Suppressor macrophage treated with lipopolysaccharide for 1 hour (primary cell): ENCODE measurements around the gene GABPB2.

ENCODE experiments used
- DNase-seq, 3 donors: peaks; one replicate each; pipeline ENCODE4 v3.0.0-alpha.2; 2020 to 2022

GABPB2 gene

DNA sequence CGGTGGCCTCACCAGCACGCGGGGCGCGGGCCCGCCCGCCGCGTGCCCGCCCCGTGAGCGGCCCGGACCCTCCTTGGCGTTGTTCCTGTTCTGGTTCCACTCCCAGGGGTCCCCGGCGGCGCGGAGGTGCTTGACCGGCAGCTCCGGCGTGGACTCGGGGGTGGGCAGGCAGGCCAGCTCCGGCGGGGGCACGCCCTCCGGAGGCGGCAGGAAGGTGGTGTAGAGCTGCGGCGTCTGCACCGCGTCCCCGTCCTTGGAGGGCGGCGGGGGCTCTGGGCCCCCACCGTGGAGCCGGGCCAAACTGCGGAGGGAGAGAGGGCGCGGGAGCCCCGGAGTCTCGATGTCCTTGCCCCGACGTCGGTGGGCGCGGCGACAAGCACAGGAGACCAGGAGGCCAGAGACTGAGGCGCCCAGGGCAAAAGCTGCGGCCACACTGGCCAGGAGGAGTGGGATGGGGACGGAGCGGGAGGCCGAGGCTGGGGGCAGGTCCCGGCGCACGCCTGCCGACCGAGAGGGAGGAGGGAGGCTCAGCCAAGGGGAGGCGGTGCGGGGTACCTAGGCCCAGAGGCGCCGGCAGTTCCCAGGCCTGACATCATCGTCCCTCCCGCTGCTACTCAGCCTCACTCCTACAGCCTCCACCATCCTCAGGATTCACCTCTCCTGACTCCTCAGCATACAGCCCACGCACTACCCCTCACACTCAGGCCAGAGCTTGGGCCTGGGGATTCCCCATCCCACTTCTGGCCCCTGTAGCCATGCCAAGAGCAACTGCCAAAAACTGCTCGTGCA lies 62.7 kb downstream of the GABPB2 start:
- DNase-seq = peak in 2 of 3 donors; percentile 23 to 25

DNA sequence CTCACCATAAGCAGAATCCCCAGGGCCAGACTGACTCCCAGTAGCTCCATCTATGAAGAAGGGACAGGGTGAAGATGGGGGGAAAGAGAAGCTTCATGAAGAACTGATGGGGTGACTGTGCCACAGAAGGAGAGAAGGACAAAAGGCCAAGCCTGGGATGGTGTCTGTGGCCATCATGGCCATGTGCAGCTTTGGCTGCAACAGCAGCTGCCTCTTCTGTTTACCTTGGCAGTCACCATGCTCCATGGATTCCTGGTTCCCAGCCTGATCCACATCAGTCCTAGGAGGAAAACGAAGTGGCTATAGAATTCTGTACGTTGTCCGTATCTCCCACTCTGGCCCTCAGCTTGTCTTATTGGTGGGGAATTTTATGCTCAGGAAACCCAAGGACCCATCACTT lies 63.8 kb downstream of the GABPB2 start:
- no peak for DNase-seq

DNA sequence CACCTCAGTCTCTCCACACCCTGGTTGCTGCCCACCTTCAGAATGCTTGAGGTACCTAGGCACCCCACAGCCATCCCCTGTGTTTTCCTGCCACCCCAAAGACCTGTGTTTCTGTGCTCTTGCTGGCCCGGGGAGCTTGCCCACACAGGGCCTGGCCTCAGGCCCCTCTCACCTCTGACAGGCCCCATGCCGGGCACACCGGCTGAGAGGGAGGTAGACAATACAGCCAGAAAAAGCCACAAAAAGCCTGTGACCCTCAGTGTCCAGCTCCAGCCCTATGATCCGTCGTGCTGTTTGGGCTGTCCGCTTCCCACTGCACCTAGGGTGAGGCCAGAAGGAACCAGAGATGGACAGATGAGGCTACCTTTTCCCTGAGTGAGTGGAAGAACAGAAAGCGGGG lies 64.4 kb downstream of the GABPB2 start:
- no peak for DNase-seq

DNA sequence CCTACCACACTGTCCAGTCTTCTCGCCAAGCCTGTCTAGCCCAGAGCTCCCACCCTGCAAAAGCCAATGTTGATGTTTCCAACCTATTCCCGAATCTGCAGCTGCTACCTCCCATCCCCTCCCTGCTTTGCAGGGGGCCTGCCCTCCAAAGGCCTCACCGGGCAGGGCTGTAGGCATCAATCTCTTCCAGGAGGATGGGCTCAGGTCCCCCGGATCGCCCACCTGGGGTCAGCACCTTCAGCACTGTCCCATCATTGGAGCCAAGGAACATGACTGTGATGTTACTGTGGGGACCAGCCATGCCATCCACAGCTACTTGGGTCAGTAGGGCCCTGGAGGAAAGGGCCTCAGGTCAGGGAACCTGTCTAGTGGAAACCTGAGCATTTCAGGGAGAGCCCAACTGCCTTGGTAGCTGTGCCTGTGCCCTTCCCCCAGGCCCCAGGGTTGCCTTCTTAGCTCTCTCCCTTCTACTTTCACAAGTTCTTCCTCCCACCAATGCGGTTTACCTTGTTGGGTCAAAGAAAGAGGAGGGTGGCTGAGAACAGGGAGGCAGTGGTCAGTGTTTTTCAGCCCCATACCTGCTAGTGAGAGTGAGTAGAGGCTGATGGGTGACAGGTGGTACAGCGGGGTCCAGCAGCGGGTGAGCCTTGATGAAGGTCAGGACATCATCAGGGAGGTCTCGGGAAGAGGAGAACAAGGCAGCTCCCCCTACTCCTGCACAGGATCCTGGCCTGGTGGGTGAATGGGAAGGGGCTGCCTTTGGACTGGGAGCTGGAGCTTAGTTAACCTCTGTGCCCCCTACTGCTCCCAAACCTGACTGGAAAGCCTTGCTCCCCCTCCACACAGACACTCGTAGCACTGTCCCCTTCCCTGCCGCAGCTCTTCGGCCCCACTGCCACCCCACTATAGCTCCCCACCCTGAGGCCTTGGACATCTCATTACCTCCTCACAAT lies 65.1 kb downstream of the GABPB2 start:
- no peak for DNase-seq

DNA sequence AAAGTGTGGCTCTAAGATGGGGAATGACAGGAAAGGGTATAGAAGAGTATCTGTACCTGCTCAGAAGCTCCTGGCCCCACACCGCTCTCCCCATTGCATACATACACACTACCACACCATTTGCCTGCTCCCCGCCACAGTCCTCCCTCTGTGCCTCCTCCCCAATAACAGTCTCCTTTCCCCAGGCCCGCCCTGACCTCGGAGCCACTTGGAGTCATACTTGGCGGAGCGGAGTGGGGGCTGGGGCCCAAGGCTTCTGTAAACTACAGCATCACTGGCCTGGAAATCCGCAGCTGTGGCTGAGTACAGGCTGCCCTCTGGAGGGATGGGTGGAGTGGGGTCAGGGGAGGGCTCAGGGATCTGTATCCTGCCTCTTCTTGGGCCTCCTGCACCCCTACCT lies 67.2 kb downstream of the GABPB2 start:
- DNase-seq = no peak

DNA sequence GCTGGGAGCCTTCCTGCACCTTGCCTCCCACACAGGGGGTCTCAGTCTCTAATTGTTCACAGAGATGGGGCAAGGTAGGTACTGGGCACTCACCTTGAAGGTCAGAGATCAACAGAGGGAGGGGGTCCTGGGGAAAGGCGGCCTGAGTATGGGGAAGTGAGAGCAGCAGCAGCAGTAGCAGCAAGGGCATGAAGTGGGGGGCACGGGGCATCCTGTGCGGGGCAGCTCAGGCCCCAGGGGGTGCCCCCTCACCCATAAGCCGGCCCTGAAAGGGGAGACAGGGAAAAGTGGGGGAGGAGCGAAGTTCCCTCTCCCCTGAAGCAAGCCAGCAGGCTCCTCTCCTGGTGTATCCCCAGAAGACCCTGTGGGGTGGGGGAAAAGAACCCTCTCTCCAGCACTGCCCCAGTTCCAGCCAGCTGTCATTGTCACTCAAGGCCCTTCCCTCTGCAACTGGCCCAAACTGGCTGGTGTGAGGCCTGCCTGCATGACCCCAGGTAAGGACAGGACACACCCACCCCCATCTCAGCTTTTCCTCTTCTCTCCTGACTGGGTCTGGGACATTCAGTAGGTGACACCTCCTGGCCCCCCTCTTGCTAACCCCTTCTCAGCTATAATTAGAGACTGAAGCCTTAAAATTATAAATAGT lies 72.0 kb downstream of the GABPB2 start:
- DNase-seq = no peak

DNA sequence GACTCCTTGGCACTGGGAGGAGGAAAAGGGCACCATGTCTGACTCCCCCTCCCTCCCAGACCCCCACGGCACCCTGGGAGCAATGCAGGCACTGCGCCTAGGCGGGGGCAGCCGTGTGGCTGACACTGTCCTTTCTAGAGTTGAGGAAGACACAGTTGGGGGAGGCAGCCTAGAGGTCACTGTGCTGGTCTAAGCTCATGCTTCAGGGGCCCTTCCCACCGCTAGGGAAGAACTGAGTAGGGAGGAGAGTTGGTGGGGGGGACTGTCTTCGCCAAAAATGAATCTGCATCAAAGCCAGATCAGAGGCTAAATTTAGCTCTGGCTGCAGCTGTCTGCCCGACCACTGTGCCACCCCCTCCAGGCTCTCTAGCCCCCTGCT lies 72.5 kb downstream of the GABPB2 start:
- DNase-seq = no peak

DNA sequence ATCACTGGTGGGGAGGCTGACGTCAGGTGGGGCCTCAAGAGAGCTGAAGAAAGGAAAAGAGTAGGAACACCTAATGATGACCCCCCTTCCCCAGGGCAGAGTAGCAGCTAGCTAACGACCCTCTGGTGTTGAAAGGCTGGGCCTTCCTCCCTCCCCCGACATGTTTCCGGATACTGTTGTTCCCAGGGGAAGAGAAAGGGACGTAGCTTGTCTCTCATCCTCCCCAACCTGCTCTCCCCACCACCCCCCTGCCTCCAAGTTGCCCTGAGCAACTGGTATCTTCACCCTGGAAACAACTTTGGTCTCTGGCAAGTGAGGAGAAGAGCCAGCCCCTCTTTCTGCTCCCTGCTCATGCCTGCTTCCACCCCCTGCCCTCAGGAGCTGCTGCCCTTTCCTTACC lies 73.4 kb downstream of the GABPB2 start:
- DNase-seq = no peak

DNA sequence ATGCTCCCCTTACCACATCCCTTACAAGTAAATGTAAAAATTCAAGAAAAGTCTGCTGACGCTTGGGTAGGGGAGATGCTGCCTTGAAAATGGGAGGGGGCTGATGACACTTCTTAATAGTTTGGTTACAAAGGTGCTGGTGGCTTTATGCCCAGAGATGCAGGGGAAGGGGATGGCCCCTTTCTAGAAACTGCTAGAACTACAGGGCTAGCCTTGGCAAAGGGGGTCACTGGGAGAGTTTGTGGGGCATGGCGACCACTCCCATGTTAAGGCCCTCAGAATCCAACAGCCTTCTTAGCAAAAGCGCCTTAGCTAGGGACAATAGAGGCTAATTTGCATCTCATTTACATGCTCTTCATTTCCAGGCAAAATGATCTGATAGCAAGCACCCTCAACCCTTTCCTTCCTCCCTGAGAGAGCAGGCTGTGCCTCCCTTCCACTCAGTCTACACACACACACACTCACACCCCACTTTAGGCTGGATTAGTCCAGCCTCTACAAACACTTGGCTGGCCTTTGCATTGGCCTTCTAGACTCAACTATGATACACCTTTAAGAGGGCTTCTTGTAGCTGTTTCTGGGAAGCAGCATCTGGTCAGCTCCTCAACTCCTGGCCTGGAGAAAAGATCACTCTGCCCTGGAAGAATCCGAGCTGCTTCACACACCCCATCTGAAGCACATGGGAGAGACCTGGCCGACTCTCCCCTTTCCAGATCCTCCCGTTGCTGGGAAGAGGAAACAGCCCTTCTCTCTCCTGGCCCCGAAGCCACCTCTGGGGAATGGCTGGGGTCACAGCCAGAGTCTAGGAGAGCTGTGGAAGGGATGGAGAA lies 74.1 kb downstream of the GABPB2 start:
- no peak for DNase-seq

DNA sequence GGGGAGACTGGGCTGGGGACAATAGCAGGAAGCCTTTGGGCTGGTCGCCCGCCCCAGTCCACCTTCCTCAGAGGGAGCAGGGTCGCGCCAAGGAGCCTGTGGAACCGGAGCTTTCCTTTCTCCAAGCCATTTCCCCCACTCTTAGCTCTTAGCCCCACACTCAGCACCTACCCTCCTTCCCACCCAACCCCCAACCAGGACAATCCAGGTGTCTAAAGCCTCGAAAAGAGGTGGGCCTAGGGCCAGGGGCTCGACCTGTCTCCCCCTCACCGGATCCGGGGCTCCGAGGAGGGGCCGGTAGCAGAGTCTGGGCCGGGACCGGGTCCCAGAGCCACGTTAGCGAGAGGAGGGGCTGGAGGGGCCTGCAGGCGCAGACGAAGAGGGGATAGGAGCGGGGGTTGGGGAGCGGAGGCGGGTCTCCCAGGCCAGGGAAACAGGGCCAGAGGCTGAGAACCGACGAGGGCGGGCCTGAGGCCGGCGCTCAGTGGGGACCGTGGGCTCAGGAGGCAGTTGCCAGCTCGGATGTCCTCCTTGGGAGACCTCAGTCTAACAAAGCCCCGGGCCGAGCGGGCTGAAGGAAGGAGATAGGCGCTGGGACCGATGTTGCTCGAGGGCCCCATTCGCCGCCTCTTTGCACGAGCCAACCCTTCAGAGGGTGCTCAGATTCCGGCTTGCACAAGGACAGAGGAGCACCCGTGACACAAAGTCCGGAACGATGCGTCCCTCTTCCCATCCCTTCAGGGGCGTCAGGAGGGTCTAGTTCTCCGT lies 74.9 kb downstream of the GABPB2 start:
- peak in 2 of 3 donors; percentile 32 to 41 for DNase-seq

DNA sequence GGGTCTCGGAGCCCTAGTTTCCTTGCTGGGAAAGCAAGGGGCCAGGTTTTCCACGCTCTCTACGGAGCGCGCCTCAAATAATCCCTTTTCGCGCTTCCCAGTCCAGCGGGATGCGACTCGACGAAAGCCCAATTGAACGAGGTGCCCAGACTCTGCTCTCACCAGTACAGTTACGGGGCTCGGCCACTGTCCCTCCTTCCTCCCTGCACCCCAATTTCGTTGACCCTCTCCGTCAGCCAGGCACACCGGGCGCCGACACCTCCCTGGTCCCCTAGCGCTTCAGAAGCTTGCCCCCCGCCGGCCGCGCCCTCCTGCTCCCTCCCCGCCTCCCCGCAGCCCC lies 75.5 kb downstream of the GABPB2 start:
- DNase-seq = peak in 1 of 3 donors; percentile 20

DNA sequence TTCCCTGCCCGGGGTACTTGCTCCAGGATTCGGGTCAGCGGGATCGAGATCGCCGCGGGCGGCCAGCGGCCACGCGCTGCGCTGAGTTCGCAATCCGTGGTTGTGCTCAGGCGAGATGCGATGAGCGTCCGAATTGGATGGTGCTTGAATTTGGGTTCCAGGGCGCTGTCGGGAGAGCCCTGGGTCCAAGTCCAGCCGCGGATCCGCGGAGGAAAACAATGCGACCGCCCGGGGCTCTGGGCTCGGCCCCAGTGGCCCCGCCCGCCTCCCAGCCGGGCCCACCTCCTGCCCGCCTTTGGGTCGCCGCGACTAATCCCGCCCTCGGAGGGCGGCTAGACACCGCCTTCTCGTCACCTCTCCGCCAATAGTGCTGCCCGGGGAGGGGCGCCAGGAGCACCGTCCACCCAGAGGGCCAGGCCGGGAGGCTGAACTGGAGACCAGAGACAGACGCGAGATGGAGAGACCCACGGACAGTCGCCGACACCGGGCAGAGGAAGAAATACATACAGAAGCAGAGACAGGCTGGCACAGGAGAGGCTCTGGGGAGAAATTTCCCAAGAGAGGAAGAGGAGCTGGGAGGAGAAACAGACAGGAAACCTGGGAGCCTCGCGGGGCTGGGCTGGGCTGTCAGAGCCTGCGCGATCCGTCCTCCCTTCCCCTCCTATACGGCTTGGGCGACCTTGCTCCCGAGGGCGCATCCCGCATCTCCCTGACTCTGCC lies 76.0 kb downstream of the GABPB2 start, which contains the start of gene SEMA6C:
SEMA6C (minus strand) TSS at position 220 of the 720 bp plus-strand sequence. CDS start 4,010 bp downstream, outside the sequence.
- DNase-seq = peak; percentile 94 to 97 (median 95)

DNA sequence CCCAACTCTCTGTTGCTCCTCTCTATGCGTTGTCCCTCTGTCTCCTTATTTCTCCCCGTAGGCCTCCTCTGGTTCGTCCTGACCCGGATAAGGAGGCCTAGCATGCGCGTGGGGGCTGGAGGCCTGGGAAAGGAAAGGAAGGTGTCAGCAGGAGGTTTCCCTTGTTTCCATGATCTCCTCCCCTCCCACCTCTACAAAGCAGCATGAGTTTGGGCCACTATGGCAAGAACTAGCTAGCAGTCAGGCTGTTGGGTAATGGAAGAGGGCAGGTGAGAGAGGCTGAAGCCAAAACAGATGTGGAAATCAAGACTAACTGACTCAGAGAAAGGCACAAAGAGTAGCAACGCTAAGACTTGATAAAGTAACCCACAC lies 76.6 kb downstream of the GABPB2 start:
- DNase-seq = peak in 1 of 3 donors; percentile 22

DNA sequence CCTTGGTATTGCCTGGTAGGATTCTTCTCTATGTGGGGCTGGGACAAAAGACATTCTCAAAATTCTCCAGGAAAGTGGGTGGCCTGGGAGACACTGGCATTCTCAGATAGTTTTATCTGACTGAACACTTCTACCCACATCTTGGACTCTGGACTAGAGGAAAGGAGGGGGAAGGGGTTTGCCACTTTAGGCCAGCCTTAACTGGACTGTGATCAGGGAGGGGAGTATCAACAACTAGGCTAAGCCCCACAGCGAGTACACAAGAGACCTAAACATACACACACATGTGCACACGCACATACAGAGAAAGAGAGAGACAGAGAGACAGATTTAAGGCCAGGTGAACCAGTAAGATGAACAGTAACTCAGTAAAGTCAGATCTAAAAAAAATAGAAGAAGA lies 77.1 kb downstream of the GABPB2 start:
- no peak for DNase-seq

DNA sequence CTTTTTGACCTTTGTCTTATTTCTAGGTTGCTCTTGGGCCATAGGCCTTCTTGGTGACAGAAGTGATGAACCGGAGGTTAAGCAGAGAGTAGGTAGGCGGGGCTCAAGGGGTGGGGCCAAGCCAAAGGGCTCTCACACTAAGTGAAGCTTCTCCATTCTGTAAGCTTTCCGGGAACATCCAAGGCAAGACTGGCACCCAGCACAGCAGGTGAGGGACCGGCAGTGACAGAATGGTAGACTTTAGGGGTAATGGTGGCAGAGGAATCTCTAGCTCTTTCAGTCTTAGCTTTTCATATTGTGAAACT lies 85.9 kb downstream of the GABPB2 start, which contains the start of gene TNFAIP8L2:
TNFAIP8L2 (plus strand) TSS at position 135 of the 305 bp plus-strand sequence. CDS start 2,049 bp downstream, outside the sequence.
- peak; percentile 84 to 89 (median 86) for DNase-seq

DNA sequence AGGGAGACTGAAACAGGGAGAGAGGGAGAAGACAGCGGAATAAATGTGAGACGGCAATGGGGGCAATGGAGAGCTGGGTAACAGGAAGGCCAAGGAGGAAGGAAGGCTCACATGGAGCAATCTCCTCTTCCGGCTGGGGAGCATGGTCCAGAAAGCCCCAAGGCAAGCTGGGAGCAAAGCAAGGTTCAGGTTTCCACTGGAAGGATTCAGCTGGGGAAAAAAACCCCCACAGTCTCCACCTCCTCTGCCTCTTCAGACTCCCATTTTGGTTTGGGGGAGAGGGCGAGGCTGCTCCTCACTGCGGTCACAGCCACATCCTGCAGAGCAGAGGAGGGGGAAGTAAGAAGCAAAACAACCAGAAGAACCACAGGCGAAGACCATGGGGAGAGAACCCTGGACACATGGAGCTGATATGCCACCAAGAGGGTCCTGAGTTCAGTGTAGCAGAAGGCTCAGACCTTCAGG lies 86.5 kb downstream of the GABPB2 start:
- DNase-seq = peak; percentile 60 to 73 (median 70)

DNA sequence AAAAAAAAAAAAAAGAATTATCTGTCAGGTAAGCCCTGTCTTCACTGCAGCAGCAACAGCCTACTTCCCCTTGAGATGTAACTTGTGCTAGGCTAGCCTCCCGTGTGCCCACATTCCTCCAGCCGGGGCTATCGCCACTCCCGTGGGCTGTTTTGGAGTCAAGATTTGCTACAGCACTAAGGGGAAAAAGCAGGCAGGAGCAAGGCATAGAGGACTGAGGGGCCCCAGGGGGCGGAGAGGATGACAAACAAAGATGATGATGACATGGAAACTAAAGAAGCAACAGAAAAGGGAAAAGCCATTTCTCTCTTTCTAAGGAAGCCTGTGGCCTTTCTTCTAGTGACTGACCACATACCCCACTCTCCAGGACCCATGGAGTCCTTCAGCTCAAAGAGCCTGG lies 87.8 kb downstream of the GABPB2 start:
- DNase-seq = peak; percentile 60 to 78 (median 67)

DNA sequence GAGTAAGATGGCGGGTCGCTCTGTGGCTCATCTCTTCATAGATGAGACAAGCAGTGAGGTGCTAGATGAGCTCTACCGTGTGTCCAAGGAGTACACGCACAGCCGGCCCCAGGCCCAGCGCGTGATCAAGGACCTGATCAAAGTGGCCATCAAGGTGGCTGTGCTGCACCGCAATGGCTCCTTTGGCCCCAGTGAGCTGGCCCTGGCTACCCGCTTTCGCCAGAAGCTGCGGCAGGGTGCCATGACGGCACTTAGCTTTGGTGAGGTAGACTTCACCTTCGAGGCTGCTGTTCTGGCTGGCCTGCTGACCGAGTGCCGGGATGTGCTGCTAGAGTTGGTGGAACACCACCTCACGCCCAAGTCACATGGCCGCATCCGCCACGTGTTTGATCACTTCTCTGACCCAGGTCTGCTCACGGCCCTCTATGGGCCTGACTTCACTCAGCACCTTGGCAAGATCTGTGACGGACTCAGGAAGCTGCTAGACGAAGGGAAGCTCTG lies 88.2 kb downstream of the GABPB2 start:
- DNase-seq = peak in 2 of 3 donors; percentile 14 to 18

DNA sequence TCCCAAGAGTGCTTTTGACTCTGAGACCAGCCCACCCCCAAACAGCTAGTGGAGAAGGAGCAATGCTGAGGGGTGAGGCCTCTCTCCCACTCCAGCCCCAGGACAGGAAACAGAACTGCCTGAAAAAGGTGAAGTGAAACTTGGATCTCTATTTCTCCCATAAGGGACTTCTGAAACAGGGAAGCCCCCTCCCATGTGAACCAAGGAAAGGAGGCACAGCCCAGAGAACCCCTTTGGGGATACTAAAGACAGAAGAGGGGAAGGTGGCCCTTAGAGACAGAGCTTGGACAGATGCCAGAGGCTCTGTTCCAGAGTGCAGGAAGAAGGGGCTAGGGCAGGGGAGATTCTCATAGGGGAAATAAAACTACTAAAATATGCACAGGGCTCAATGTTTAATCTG lies 88.8 kb downstream of the GABPB2 start:
- peak; percentile 65 to 80 (median 73) for DNase-seq

DNA sequence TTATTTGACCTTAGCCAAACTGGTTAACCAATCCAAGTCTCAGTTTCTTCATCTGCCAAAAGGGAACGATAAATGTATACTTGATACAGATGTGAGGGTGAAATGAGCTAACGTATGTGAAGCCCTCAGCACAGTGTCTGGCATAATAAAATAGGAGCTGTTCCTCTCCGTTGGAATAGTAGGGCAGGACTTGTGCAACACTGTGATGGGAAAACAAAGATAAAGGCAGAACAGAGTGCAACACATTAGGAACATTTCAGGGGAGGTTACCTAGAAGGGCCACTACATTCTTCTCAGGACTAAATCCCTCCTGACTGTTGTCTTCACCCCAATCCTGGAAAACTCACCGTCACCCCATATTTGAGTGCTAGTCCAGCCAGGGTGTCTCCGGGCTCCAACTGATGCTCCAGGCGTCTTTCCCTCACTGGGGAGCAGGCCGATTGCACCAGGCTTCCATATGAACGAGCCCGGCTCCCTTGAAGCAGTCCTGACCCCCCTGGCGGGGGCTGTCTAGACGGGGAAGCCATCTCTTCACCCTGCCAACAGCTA lies 94.2 kb downstream of the GABPB2 start:
- DNase-seq = no peak
